Astrocyte (in vitro differentiated cells and primary cell): ENCODE measurements around the gene ARCN1. TPM values are rescaled to one million over a fixed set of nuclear protein-coding genes. Genes with fewer than 3 reads are reported as not detected.
A peak's percentile ranks its signal among the peaks of the same experiment; 100 is the strongest.

Experiments
- DNase-seq: peaks from one replicate; pipeline ENCODE4 v3.0.0-alpha.2; 2010; ENCODE audit warnings: low read depth
- FAIRE-seq: peaks from 2 replicates; lab custom pipeline; 2011; peaks lifted over from hg19 to GRCh38; lab: Jason Lieb, UNC
- H2AFZ ChIP-seq: 2 replicates; pipeline ENCODE4 v1.6.0; 2012; ENCODE audit warnings: low read depth, low read length, inconsistent platforms
- H3K27ac ChIP-seq: 2 replicates; pipeline ENCODE4 v1.5.1; 2011; ENCODE audit warnings: low read depth, low read length, inconsistent platforms
- H3K27me3 ChIP-seq: 2 replicates; pipeline ENCODE4 v1.6.0; 2011; ENCODE audit warnings: low read length, inconsistent platforms; ENCODE audit not compliant: insufficient read depth
- H3K36me3 ChIP-seq: 2 replicates; pipeline ENCODE4 v1.5.1; 2011; ENCODE audit warnings: low read length, inconsistent platforms; ENCODE audit not compliant: insufficient read depth
- H3K4me1 ChIP-seq: 2 replicates; pipeline ENCODE4 v1.5.1; 2011; ENCODE audit warnings: low read length, inconsistent platforms; ENCODE audit not compliant: insufficient read depth
- H3K4me2 ChIP-seq: 2 replicates; pipeline ENCODE4 v1.6.0; 2012; ENCODE audit warnings: low read length, inconsistent platforms
- H3K4me3 ChIP-seq: 2 replicates; pipeline ENCODE4 v1.5.1; 2011; ENCODE audit warnings: low read depth, mild to moderate bottlenecking, low read length, inconsistent platforms; ENCODE audit not compliant: insufficient read depth
- H3K79me2 ChIP-seq: 2 replicates; pipeline ENCODE4 v1.6.0; 2012; ENCODE audit warnings: mild to moderate bottlenecking, low read length, inconsistent platforms; ENCODE audit not compliant: insufficient read depth
- H3K9ac ChIP-seq: 2 replicates; pipeline ENCODE4 v1.6.0; 2012; ENCODE audit warnings: mild to moderate bottlenecking, low read length, inconsistent platforms
- H3K9me3 ChIP-seq: 2 replicates; pipeline ENCODE4 v1.5.1; 2012; ENCODE audit warnings: low read depth, mild to moderate bottlenecking, low read length, inconsistent platforms; ENCODE audit not compliant: insufficient read depth
- H4K20me1 ChIP-seq: 2 replicates; pipeline ENCODE4 v1.6.0; 2012; ENCODE audit warnings: low read length, inconsistent platforms; ENCODE audit not compliant: insufficient read depth
- H3K27ac Mint-ChIP-seq: one replicate; pipeline ENCODE4 v1.8.0; 2021; ENCODE audit warnings: mild to moderate bottlenecking, mixed read lengths; ENCODE audit not compliant: unreplicated experiment
- H3K27me3 Mint-ChIP-seq: one replicate; pipeline ENCODE4 v1.8.0; 2021; ENCODE audit warnings: low read depth, mixed read lengths; ENCODE audit not compliant: unreplicated experiment
- H3K36me3 Mint-ChIP-seq: one replicate; pipeline ENCODE4 v1.8.0; 2021; ENCODE audit warnings: low read depth, mixed read lengths; ENCODE audit not compliant: unreplicated experiment
- H3K4me1 Mint-ChIP-seq: one replicate; pipeline ENCODE4 v1.8.0; 2021; ENCODE audit warnings: low read depth, mixed read lengths; ENCODE audit not compliant: unreplicated experiment
- H3K4me3 Mint-ChIP-seq: one replicate; pipeline ENCODE4 v1.8.0; 2021; ENCODE audit warnings: mild to moderate bottlenecking, moderate library complexity, mixed read lengths; ENCODE audit not compliant: unreplicated experiment
- H3K9me3 Mint-ChIP-seq: one replicate; pipeline ENCODE4 v1.8.0; 2021; ENCODE audit warnings: mild to moderate bottlenecking, mixed read lengths; ENCODE audit not compliant: unreplicated experiment
- CTCF ChIP-seq: IDR thresholded peaks from 2 replicates; pipeline ENCODE4 v1.5.1; 2011; ENCODE audit warnings: low read depth, mild to moderate bottlenecking, inconsistent platforms, low read length, moderate library complexity; ENCODE audit not compliant: insufficient read depth
- EZH2 ChIP-seq: IDR thresholded peaks from 2 replicates; pipeline ENCODE4 v1.6.1; 2012; ENCODE audit warnings: mild to moderate bottlenecking, low read length, inconsistent platforms; ENCODE audit not compliant: insufficient read depth
- total RNA-seq: library from RNA; stranded (reverse); gene quantifications from 2 replicates; pipeline ENCODE4 v1.2.1, GENCODE V29; 2021

ARCN1 gene
- total RNA-seq, 1 donor from 2014 or later, result 255 TPM

- Histone ChIP-seq H3K79me2 (peaks cover 91% of the 10 kb centered on the region), H4K20me1 (peaks cover 93% of the 10 kb centered on the region)
- no peak overlapping the region for H3K27ac Mint-ChIP-seq
These were observed 8.8 kb downstream of the ARCN1 start for GRCh38 chr11:118581057-118581456.

GRCh38 chr11:118587952-118588351 is 15.7 kb downstream of the ARCN1 start:
- Histone ChIP-seq H3K27me3 (no peaks in the 10 kb centered on the region), H3K9me3 (no peaks in the 10 kb centered on the region), H3K36me3 (peaks cover 71% of the 10 kb centered on the region), H3K9ac (no peak overlapping the region), H3K27ac (no peak overlapping the region), H3K79me2 (peaks cover 43% of the 10 kb centered on the region), H3K4me3 (no peak overlapping the region), H2AFZ (no peak overlapping the region), H3K4me2 (no peak overlapping the region), H3K4me1 (no peaks in the 10 kb centered on the region), H4K20me1 (peaks cover 86% of the 10 kb centered on the region)
- no peak for DNase-seq
- Mint-ChIP-seq H3K27me3 (no peaks in the 10 kb centered on the region), H3K36me3 (peaks cover 22% of the 10 kb centered on the region), H3K4me1 (peaks cover 9% of the 10 kb centered on the region), H3K4me3 (no peak overlapping the region), H3K9me3 (no peaks in the 10 kb centered on the region), H3K27ac (no peak overlapping the region)
- TF ChIP-seq CTCF, result no peak
- no peak for TF ChIP-seq EZH2
- FAIRE-seq, result no peak

More at GRCh38 chr11:118581057-118581456, 8.8 kb downstream of the ARCN1 start:
- Histone ChIP-seq H3K4me1 (no peaks in the 10 kb centered on the region), H3K27ac (no peak overlapping the region), H3K9ac (no peak overlapping the region), H2AFZ (no peak overlapping the region), H3K4me3 (no peak overlapping the region), H3K36me3 (peaks cover 38% of the 10 kb centered on the region), H3K9me3 (no peaks in the 10 kb centered on the region), H3K4me2 (no peak overlapping the region), H3K27me3 (no peaks in the 10 kb centered on the region)
- TF ChIP-seq EZH2, result no peak
- no peak for TF ChIP-seq CTCF
- no peak for DNase-seq
- no peaks in the 10 kb centered on the region for H3K9me3 Mint-ChIP-seq
- FAIRE-seq, result no peak
- H3K36me3 Mint-ChIP-seq, result peaks cover 12% of the 10 kb centered on the region
- H3K27me3 Mint-ChIP-seq, result no peaks in the 10 kb centered on the region
- H3K4me1 Mint-ChIP-seq, result peaks cover 2% of the 10 kb centered on the region
- no peak overlapping the region for H3K4me3 Mint-ChIP-seq

- H3K36me3 ChIP-seq, result peaks cover 67% of the 10 kb centered on the region
- H3K4me1 Mint-ChIP-seq, result peaks cover 10% of the 10 kb centered on the region
- peaks cover 27% of the 10 kb centered on the region for H3K36me3 Mint-ChIP-seq
- no peak overlapping the region for H3K4me3 ChIP-seq
- no peaks in the 10 kb centered on the region for H3K27me3 Mint-ChIP-seq
- TF ChIP-seq CTCF (no peak), EZH2 (no peak)
- peaks cover 83% of the 10 kb centered on the region for H4K20me1 ChIP-seq
- peaks cover 45% of the 10 kb centered on the region for H3K79me2 ChIP-seq
- H3K4me2 ChIP-seq, result no peak overlapping the region
- H3K27ac Mint-ChIP-seq, result peak overlapping the region; percentile 58
- H3K27ac ChIP-seq, result no peak overlapping the region
- DNase-seq, result peak; percentile 64
- no peak overlapping the region for H3K4me3 Mint-ChIP-seq
- H3K9me3 ChIP-seq, result no peaks in the 10 kb centered on the region
- H3K27me3 ChIP-seq, result no peaks in the 10 kb centered on the region
- FAIRE-seq, result no peak
- H3K9me3 Mint-ChIP-seq, result no peaks in the 10 kb centered on the region
- no peak overlapping the region for H2AFZ ChIP-seq
- no peak overlapping the region for H3K9ac ChIP-seq
- H3K4me1 ChIP-seq, result no peaks in the 10 kb centered on the region
These were observed 20.6 kb downstream of the ARCN1 start for GRCh38 chr11:118592616-118593367.
